Loucy (cell line): ENCODE measurements around the gene ANKRD13B.

Experiments
- EZH2phosphoT487 ChIP-seq: fragments of 200-600 bp; IDR thresholded peaks from 2 replicates; pipeline ENCODE4 v1.6.1; 2018; ENCODE audit warnings: antibody characterized with exemption, mild to moderate bottlenecking, moderate library complexity, borderline replicate concordance
- TF ChIP-seq, protein P1 (sequence below): fragments of 200-600 bp; sonication (generic); conservative IDR thresholded peaks from 2 replicates; pipeline ENCODE4 v1.5.1; 2014; ENCODE audit warnings: mild to moderate bottlenecking, antibody characterized with exemption, low read length

- TF ChIP-seq, protein P1, sequence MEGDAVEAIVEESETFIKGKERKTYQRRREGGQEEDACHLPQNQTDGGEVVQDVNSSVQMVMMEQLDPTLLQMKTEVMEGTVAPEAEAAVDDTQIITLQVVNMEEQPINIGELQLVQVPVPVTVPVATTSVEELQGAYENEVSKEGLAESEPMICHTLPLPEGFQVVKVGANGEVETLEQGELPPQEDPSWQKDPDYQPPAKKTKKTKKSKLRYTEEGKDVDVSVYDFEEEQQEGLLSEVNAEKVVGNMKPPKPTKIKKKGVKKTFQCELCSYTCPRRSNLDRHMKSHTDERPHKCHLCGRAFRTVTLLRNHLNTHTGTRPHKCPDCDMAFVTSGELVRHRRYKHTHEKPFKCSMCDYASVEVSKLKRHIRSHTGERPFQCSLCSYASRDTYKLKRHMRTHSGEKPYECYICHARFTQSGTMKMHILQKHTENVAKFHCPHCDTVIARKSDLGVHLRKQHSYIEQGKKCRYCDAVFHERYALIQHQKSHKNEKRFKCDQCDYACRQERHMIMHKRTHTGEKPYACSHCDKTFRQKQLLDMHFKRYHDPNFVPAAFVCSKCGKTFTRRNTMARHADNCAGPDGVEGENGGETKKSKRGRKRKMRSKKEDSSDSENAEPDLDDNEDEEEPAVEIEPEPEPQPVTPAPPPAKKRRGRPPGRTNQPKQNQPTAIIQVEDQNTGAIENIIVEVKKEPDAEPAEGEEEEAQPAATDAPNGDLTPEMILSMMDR: no peak
- no peak for TF ChIP-seq EZH2phosphoT487
These were observed 30.3 kb downstream of the ANKRD13B start for GRCh38 chr17:29623283-29623647.
